ENCODE results near the gene RNF150. TPM values are rescaled to one million over a fixed set of nuclear protein-coding genes. Genes with fewer than 3 reads are reported as not detected.

Gene RNF150
- polyA plus RNA-seq, 1 donor from 2014 or later, result 15.3 TPM

GRCh38 chr4:141144207-141144606, 10.9 kb upstream of the RNF150 start:
- H3K79me2 ChIP-seq (replicated peaks; ENCODE audit: insufficient read depth, low read length), result no peaks in the 10 kb centered on the region
- no peak overlapping the region for H3K4me2 ChIP-seq (ENCODE audit: low read length)
- H3K27ac ChIP-seq (ENCODE audit: low read length), result no peak overlapping the region
- H3F3A ChIP-seq (ENCODE audit: insufficient read depth, low read length, poor library complexity, severe bottlenecking), result no peaks in the 10 kb centered on the region
- H3K27me3 ChIP-seq (ENCODE audit: insufficient read depth, low read depth, low read length), result no peaks in the 10 kb centered on the region
- H3K9me3 ChIP-seq (ENCODE audit: low read length), result no peaks in the 10 kb centered on the region
- H2AFZ ChIP-seq (ENCODE audit: low read depth, low read length), result no peak overlapping the region
- H3K36me3 ChIP-seq (ENCODE audit: insufficient read depth, low read length), result no peaks in the 10 kb centered on the region
- no peaks in the 10 kb centered on the region for H3K9me2 ChIP-seq (ENCODE audit: insufficient read depth, low read length)
- H4K20me1 ChIP-seq (ENCODE audit: insufficient read depth), result no peaks in the 10 kb centered on the region
- H3K9ac ChIP-seq (ENCODE audit: low read length), result no peak overlapping the region
- TF ChIP-seq EZH2 (IDR thresholded peaks at IDR 0.05; ENCODE audit: borderline replicate concordance, insufficient read depth, low read length, poor library complexity, severe bottlenecking) (no peak), TAF1 (IDR thresholded peaks at IDR 0.05; ENCODE audit: low read depth) (no peak), EP300 (conservative IDR thresholded peaks at IDR 0.05; ENCODE audit: poor library complexity, severe bottlenecking) (no peak), SMC3 (conservative IDR thresholded peaks at IDR 0.05; ENCODE audit: poor library complexity) (no peak), MXI1 (conservative IDR thresholded peaks at IDR 0.05; ENCODE audit: poor library complexity, severe bottlenecking) (no peak), POLR2AphosphoS5 (IDR thresholded peaks at IDR 0.05) (no peak), RAD21 (conservative IDR thresholded peaks at IDR 0.05) (no peak)
- TF ChIP-seq, protein P1, sequence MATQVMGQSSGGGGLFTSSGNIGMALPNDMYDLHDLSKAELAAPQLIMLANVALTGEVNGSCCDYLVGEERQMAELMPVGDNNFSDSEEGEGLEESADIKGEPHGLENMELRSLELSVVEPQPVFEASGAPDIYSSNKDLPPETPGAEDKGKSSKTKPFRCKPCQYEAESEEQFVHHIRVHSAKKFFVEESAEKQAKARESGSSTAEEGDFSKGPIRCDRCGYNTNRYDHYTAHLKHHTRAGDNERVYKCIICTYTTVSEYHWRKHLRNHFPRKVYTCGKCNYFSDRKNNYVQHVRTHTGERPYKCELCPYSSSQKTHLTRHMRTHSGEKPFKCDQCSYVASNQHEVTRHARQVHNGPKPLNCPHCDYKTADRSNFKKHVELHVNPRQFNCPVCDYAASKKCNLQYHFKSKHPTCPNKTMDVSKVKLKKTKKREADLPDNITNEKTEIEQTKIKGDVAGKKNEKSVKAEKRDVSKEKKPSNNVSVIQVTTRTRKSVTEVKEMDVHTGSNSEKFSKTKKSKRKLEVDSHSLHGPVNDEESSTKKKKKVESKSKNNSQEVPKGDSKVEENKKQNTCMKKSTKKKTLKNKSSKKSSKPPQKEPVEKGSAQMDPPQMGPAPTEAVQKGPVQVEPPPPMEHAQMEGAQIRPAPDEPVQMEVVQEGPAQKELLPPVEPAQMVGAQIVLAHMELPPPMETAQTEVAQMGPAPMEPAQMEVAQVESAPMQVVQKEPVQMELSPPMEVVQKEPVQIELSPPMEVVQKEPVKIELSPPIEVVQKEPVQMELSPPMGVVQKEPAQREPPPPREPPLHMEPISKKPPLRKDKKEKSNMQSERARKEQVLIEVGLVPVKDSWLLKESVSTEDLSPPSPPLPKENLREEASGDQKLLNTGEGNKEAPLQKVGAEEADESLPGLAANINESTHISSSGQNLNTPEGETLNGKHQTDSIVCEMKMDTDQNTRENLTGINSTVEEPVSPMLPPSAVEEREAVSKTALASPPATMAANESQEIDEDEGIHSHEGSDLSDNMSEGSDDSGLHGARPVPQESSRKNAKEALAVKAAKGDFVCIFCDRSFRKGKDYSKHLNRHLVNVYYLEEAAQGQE (IDR thresholded peaks at IDR 0.05; ENCODE audit: borderline replicate concordance), result no peak
- TF ChIP-seq, protein P2, sequence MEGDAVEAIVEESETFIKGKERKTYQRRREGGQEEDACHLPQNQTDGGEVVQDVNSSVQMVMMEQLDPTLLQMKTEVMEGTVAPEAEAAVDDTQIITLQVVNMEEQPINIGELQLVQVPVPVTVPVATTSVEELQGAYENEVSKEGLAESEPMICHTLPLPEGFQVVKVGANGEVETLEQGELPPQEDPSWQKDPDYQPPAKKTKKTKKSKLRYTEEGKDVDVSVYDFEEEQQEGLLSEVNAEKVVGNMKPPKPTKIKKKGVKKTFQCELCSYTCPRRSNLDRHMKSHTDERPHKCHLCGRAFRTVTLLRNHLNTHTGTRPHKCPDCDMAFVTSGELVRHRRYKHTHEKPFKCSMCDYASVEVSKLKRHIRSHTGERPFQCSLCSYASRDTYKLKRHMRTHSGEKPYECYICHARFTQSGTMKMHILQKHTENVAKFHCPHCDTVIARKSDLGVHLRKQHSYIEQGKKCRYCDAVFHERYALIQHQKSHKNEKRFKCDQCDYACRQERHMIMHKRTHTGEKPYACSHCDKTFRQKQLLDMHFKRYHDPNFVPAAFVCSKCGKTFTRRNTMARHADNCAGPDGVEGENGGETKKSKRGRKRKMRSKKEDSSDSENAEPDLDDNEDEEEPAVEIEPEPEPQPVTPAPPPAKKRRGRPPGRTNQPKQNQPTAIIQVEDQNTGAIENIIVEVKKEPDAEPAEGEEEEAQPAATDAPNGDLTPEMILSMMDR (IDR thresholded peaks at IDR 0.05; ENCODE audit: poor library complexity, severe bottlenecking), result no peak
- no peak overlapping the region for H3K4me3 ChIP-seq (ENCODE audit: low read length)

- no peak for TF ChIP-seq MXI1 (conservative IDR thresholded peaks at IDR 0.05; ENCODE audit: poor library complexity, severe bottlenecking)
- TF ChIP-seq, protein P1 (IDR thresholded peaks at IDR 0.05; ENCODE audit: borderline replicate concordance), result no peak
- no peak for TF ChIP-seq TAF1 (IDR thresholded peaks at IDR 0.05; ENCODE audit: low read depth)
- TF ChIP-seq RAD21 (conservative IDR thresholded peaks at IDR 0.05), result no peak
- TF ChIP-seq SMC3 (conservative IDR thresholded peaks at IDR 0.05; ENCODE audit: poor library complexity), result no peak
- no peak for TF ChIP-seq EZH2 (IDR thresholded peaks at IDR 0.05; ENCODE audit: borderline replicate concordance, insufficient read depth, low read length, poor library complexity, severe bottlenecking)
- TF ChIP-seq, protein P2 (IDR thresholded peaks at IDR 0.05; ENCODE audit: poor library complexity, severe bottlenecking), result no peak
- no peak for TF ChIP-seq EP300 (conservative IDR thresholded peaks at IDR 0.05; ENCODE audit: poor library complexity, severe bottlenecking)
- TF ChIP-seq POLR2AphosphoS5 (IDR thresholded peaks at IDR 0.05), result no peak
- no peaks in the 10 kb centered on the region for H3K79me2 ChIP-seq (replicated peaks; ENCODE audit: insufficient read depth, low read length)
- H3K9me2 ChIP-seq (ENCODE audit: insufficient read depth, low read length), result no peaks in the 10 kb centered on the region
Measured at GRCh38 chr4:141142423-141142822, 9.2 kb upstream of the RNF150 start.

More at GRCh38 chr4:141142423-141142822, 9.2 kb upstream of the RNF150 start:
- no peak overlapping the region for H3K4me2 ChIP-seq (ENCODE audit: low read length)
- no peaks in the 10 kb centered on the region for H3F3A ChIP-seq (ENCODE audit: insufficient read depth, low read length, poor library complexity, severe bottlenecking)
- H3K27ac ChIP-seq (ENCODE audit: low read length), result no peak overlapping the region
- no peaks in the 10 kb centered on the region for H3K36me3 ChIP-seq (ENCODE audit: insufficient read depth, low read length)
- no peak overlapping the region for H2AFZ ChIP-seq (ENCODE audit: low read depth, low read length)
- H3K9ac ChIP-seq (ENCODE audit: low read length), result no peak overlapping the region
- H3K9me3 ChIP-seq (ENCODE audit: low read length), result no peaks in the 10 kb centered on the region
- no peak overlapping the region for H3K4me3 ChIP-seq (ENCODE audit: low read length)
- H3K27me3 ChIP-seq (ENCODE audit: insufficient read depth, low read depth, low read length), result peaks cover under 1% of the 10 kb centered on the region
- no peaks in the 10 kb centered on the region for H4K20me1 ChIP-seq (ENCODE audit: insufficient read depth)

All from neural cell (in vitro differentiated cells).